Hypothalamus (tissue), 51 donors: ENCODE measurements around the gene PROCA1.
"Not testable (repeated sequence)": the region's sequence is repeated elsewhere in the genome, so short reads cannot be mapped to it uniquely, and the experiment has no call there.

Experiments
- DNase-seq, 51 donors: peaks; one replicate each; lab custom pipeline; 2025; lab: John Stamatoyannopoulos, UW

The PROCA1 gene

DNA sequence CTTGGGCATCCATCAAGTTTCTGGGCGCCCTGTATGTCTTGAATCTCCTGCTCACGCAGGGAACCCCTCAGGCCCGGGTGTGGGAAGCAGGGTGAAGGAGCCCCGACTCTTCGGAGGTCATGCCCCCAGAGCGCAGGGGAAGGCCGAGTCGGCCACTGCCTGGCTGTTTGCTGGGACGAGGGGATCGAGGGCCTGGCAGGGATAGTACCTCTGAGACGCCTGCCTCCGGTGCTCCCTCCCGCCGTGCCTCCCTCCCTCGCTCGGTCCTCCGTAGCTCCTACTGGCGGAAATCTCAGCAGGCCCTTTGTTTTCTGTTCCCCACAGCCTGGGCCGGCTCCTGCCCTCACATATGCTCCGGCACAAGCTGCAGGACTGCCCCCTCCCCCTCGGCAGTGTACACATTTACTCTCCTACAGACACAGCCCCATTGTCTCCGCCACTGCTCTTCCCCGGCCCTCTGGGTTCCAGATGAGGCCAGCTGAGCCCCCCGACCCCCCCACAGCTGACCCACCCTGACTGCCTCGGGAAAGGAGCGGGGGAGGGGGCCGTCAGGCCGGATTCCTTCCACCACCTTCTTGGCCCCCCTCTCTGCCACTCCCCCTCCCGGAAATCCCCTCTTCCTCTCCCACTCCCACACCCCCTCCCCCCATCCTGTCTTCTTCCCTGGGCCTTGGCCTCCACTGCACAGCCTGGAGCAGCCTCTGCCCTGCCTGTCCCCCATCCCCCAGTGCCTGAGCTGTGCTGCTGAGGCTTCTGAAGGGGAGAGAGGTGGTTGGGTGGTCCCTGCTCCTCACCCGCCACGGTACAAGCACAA, 33.5 kb upstream of the PROCA1 start:
- DNase-seq, result peak in 49 of 51 donors; percentile 31 to 96 (median 82)

- DNase-seq, result peak in 30 of 51 donors; percentile 25 to 70 (median 48)
Observed at GRCh38 chr17:28744104-28744971, 32.6 kb upstream of the PROCA1 start.

DNA sequence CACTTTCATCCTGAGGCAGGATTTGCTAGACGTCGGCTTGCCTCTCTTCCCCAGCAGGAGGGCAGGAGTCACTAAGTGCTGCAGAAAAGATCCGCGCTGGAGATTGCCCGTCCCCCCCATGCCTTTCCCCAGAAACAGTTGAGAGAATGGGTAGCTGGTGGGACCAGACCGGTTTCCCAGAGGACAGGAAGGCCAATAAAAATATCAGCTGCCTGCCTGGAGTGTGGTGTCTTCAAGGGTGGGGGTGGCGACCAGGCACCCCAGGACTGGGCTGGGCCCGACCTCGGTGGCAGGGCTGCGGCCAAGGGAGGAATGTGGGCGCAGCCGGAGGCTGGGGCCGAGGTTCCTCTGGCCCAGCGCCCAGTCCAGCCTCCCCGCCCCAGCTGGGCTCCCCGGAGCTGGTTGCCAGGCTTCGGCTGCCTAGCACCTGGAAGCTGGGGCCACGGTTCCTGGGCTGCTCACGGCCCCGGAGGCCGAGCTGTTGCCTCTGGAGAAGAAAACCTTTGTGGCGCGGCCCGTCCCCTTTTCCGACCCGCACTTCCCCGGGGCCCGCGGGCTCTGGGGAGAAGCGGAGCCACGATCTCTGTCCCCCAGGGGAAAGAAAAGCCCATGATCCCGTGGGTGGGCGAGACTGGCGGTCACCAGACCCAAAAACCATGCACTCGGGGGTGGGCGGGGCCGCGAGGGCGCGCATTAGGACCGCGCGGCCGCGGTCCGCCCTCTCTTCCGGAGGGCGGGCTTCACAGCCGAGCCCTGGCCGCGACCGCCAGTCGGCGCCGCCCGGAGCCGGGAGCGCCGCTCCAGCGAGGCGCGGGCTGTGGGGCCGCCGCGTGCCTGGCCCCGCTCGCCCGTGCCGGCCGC, 31.8 kb upstream of the PROCA1 start, which contains the start of gene TRAF4:
TSS of gene TRAF4 (plus strand) at position 769 of the 861 bp plus-strand sequence. CDS start 102 bp downstream, outside the sequence.
- DNase-seq, result peak in 49 of 51 donors; percentile 24 to 87 (median 71)

- peak in 1 of 51 donors; percentile 30 for DNase-seq
Observed at GRCh38 chr17:28741358-28742349, 30.0 kb upstream of the PROCA1 start.

DNA sequence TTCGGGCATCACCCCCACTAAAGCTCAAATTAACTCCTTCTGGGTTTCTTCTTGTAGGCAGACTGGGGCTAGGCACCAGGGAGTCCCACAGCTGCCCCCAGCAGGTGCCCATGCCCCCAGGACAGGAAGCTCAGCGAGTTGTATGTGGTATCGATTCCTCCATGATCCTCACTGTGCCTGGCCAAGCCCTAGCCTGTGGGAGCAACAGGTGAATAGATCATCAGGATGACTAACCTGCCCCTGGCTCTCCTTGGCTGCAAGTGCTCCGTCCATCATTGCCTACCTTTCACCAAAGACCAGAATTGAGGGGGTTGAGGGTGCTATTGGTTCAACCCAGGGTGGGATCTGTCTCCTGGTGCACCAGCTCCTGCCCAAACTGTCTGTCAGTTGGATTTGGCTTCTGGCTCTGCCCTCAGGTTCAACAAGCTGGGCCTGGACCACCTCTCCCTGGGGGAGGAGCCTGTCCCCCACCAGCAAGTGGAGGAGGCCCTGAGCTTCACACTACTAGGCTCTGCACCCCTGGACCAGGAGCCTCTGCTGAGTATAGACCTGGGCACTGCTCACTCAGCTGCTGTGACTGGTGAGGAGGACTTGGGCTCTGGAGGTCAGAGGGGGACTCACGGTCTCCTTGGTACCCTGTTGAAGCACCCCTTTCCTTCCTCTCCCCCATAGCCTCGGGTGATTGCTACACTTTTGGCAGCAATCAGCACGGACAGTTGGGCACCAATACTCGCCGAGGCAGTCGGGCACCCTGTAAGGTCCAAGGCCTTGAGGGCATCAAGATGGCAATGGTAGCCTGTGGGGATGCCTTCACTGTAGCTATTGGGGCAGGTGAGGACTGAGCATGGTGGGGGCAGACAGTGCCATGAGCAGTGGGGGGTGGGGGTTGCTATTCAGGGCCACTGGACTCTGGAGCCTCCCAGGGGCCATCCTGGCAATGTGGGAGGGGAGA, 29.0 kb upstream of the PROCA1 start:
- DNase-seq, result no peak

GRCh38 chr17:28738680-28739384, 27.1 kb upstream of the PROCA1 start:
- DNase-seq, result no peak

DNA sequence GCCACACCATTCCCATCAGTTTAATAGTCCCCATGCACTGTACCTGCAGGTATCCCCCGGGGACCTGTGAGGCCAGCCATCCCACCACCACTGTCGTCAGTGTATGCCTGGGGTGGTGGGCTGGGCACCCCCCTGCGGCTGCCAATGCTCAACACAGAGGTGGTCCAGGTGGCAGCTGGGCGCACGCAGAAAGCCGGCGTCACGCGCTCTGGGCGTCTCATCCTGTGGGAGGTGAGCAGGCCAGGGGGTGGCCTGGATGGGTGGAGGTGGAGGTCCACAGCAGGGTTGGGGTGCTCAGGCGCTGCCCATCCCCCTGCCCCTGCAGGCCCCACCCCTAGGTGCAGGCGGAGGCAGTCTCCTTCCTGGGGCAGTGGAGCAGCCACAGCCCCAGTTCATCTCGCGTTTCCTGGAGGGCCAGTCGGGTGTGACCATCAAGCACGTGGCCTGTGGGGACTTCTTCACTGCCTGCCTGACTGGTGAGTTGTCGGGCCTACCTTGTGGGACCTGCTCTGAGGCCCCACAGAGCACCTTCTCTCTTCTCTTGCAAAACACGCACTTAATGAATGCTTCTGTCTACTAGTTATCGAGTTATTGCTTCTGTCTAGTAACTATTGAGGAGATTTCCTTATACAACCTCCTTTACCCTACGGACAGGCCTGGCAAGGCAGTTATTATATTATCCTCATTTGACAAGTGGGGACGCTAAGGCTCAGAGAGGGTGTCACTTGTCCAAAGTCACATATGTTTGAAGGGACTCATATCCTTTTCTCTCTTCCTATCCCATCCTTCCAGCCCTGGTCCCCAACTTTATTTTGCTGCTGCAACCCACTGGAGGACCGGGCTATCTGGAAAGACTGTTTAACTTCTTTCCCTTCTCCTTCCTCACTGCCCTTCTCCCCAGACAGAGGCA, 26.3 kb upstream of the PROCA1 start:
- no peak for DNase-seq

DNA sequence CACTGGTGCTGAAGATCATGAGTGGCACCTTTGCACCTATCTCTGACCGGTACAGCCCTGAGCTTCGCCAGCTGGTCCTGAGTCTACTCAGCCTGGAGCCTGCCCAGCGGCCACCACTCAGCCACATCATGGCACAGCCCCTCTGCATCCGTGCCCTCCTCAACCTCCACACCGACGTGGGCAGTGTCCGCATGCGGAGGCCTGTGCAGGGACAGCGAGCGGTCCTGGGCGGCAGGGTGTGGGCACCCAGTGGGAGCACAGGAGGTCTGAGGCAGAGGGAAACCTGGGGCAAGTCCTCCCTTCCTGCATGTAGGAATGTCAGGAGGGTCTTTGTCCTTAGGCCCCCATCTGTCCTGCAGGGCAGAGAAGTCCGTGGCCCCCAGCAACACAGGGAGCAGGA, 25.6 kb upstream of the PROCA1 start:
- DNase-seq, result no peak

DNA sequence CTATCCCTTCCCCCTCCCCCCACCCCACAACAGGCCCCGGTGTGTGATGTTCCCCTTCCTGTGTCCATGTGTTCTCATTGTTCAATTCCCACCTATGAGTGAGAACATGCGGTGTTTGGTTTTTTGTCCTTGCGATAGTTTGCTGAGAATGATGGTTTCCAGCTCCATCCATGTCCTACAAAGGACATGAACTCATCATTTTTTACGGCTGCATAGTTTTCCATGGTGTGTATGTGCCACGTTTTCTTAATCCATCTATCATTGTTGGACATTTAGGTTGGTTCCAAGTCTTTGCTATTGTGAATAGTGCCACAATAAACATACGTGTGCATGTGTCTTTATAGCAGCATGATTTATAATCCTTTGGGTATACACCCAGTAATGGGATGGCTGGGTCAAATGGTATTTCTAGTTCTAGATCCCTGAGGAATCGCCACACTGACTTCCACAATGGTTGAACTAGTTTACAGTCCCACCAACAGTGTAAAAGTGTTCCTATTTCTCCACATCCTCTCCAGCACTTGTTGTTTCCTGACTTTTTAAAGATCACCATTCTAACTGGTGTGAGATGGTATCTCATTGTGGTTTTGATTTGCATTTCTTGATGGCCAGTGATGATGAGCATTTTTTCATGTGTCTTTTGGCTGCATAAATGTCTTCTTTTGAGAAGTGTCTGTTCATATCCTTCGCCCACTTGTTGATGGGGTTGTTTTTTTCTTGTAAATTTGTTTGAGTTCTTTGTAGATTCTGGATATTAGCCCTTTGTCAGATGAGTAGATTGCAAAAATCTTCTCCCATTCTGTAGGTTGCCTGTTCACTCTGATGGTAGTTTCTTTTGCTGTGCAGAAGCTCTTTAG, 24.5 kb upstream of the PROCA1 start:
- DNase-seq, result not testable (repeated sequence)

DNA sequence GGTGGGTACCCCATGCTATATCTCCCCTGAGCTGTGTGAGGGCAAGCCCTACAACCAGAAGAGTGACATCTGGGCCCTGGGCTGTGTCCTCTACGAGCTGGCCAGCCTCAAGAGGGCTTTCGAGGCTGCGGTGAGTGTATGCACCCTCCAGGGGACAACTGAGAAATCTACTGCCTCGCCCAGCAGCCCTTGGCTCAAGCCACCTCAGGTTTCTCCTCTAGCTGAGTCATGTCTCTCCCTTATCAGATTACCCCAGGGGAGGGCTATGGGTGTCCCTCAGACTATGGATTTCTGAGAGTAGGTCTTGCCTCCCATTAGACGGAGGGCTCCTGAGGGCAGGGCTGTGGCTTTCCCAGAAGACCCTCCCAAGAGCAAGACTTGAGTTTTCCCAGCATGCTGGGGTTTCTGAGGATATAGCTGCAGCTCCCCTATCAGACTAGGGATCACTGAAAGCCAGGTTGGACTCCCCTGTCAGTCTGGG, 23.6 kb upstream of the PROCA1 start:
- DNase-seq, result no peak

- DNase-seq, result no peak
Observed at GRCh38 chr17:28734712-28735241, 23.1 kb upstream of the PROCA1 start.

- DNase-seq, result no peak
Observed at GRCh38 chr17:28733346-28733745, 21.7 kb upstream of the PROCA1 start.

DNA sequence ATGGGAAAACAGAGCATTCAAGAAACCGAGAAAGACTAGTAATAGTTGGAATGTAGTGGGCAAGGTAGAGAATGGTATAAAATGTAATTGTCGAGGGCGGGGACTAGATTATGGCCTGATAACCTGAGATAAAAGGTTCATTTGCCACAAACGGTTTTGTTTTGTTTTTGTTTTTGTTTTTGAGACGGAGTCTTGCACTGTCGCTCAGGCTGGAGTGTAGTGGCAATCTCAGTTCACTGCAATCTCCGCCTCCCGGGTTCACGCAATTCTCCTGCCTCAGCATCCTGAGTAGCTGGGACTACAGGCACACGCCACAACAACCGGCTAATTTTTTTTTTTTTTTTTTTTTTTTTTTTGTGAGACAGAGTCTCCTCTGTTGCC, 18.3 kb upstream of the PROCA1 start:
- no peak for DNase-seq

- peak; percentile 57 to 98 (median 88) for DNase-seq
Observed at GRCh38 chr17:28728364-28729200, 16.9 kb upstream of the PROCA1 start, which contains the start of gene NEK8. Gene NEK8 (plus strand): TSS chr17:28728788. CDS start chr17:28728814, 26 bp downstream.
